BE2C (cell line): ENCODE results near the gene PPP1R15A.
A peak's percentile ranks its signal among the peaks of the same experiment; 100 is the strongest.
"Not testable (repeated sequence)": the region's sequence is repeated elsewhere in the genome, so short reads cannot be mapped to it uniquely, and the experiment has no call there.

Source experiments
- DNase-seq: peaks from one replicate; pipeline ENCODE4 v3.0.0-alpha.2; 2020
- H3K27me3 ChIP-seq: fragments of 250-450 bp; sonication (Bioruptor Pico); 2 replicates; pipeline ENCODE4 v1.5.1; 2020; ENCODE audit warnings: mild to moderate bottlenecking
- H3K36me3 ChIP-seq: fragments of 250-450 bp; sonication (Bioruptor Pico); 2 replicates; pipeline ENCODE4 v1.5.1; 2020; ENCODE audit warnings: mild to moderate bottlenecking
- H3K4me1 ChIP-seq: fragments of 250-450 bp; sonication (Bioruptor Pico); 2 replicates; pipeline ENCODE4 v1.5.1; 2020
- H3K4me3 ChIP-seq: 2 replicates; pipeline ENCODE4 v1.5.1; 2011; ENCODE audit warnings: low read depth, low read length
- H3K9me3 ChIP-seq: fragments of 250-450 bp; sonication (Bioruptor Pico); 2 replicates; pipeline ENCODE4 v1.5.1; 2020
- TF ChIP-seq, protein P1 (sequence below): IDR thresholded peaks from 2 replicates; pipeline ENCODE4 v1.5.1; 2012; ENCODE audit warnings: mild to moderate bottlenecking, low read depth, low read length

PPP1R15A gene

DNA sequence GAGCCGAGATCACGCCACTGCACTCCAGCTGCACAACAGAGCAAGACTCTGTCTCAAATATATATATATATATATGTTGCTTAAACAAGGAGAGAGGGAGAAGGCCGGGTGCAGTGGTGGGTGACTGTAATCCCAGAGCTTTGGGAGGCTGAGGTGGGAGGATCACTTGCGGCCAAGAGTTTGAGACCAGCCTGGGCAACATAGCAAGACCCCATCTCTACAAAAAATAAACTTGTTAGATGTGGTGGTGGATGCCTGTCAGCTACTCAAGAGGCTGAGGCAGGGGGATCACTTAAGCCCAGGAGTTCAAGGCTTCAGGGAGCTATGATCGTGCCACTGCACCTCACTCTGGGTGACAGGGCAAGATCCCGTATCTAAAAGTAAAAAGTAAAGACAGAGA is 30.6 kb upstream of the PPP1R15A start:
- TF ChIP-seq, protein P1, sequence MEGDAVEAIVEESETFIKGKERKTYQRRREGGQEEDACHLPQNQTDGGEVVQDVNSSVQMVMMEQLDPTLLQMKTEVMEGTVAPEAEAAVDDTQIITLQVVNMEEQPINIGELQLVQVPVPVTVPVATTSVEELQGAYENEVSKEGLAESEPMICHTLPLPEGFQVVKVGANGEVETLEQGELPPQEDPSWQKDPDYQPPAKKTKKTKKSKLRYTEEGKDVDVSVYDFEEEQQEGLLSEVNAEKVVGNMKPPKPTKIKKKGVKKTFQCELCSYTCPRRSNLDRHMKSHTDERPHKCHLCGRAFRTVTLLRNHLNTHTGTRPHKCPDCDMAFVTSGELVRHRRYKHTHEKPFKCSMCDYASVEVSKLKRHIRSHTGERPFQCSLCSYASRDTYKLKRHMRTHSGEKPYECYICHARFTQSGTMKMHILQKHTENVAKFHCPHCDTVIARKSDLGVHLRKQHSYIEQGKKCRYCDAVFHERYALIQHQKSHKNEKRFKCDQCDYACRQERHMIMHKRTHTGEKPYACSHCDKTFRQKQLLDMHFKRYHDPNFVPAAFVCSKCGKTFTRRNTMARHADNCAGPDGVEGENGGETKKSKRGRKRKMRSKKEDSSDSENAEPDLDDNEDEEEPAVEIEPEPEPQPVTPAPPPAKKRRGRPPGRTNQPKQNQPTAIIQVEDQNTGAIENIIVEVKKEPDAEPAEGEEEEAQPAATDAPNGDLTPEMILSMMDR = no peak
- H3K36me3 ChIP-seq = 0 out of 2 replicates have a peak, but pooled peaks cover 4% of the 10 kb centered on the region
- no peaks in the 10 kb centered on the region for H3K9me3 ChIP-seq
- no peaks in the 10 kb centered on the region for H3K27me3 ChIP-seq
- H3K4me1 ChIP-seq = no peaks in the 10 kb centered on the region
- no peak for DNase-seq
- no peak overlapping the region for H3K4me3 ChIP-seq

DNA sequence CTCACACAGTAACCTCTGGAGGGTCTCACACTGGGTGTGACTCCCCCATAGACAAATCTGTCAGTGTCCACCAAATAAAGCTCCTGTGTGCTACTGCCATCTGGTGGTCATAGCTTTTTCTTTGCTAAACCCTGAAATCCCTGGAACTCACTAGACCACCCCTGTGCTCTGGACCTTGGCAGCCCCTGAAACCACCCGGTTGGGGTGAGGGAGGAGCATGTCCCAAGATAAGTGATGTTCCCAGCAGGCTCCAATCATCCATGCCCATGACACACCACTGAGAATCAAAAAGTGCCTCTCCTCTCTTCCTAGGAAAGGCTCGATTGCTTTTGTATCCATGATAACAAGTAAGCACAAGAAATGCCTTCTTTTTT is 29.4 kb upstream of the PPP1R15A start:
- Histone ChIP-seq H3K9me3 (no peaks in the 10 kb centered on the region), H3K4me3 (no peak overlapping the region), H3K36me3 (0 out of 2 replicates have a peak, but pooled peaks cover 4% of the 10 kb centered on the region), H3K4me1 (no peaks in the 10 kb centered on the region), H3K27me3 (no peaks in the 10 kb centered on the region)
- peak; percentile 68 for DNase-seq
- TF ChIP-seq, protein P1 = peak; percentile 91

DNA sequence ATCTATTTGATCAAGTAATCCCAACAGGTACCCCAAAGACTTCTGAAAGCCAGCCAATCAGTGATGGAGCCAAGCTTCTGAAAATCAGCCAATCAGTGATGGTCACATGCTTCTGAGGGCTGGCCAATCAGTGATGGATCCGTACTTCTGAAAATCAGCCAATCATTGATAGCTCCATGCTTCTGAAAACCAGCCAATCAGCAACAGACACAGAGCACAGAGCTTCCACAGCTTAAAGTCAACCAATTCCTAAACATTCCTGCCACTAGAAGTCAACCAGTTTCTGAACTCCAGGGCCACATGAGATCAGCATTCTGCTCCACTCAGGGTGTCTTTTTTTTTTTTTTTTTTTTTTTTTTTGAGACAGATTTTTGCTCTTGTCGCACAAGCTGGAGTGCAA is 27.7 kb upstream of the PPP1R15A start:
- 0 out of 2 replicates have a peak, but pooled peaks cover 4% of the 10 kb centered on the region for H3K36me3 ChIP-seq
- no peaks in the 10 kb centered on the region for H3K9me3 ChIP-seq
- no peaks in the 10 kb centered on the region for H3K4me1 ChIP-seq
- no peak for DNase-seq
- no peaks in the 10 kb centered on the region for H3K27me3 ChIP-seq
- H3K4me3 ChIP-seq = no peak overlapping the region
- TF ChIP-seq, protein P1 = no peak

DNA sequence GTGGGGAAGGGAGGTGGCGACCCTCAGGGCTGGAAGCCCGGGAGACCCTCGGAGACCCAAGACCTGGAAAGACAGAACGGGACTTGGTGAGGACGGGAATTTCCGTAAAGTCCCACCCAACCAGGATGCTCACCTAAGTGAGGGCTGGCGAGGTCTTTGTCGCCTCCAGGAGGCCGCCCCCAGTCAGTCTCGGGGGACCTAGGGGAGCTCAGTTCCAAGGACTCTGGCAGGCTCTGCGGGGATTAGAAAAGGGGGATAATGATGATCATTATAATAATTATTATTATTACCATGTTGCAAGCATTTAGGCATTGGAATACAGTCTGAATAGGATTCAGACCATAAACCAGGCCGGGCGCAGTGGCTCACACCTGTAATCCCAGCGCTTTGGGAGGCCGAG is 26.8 kb upstream of the PPP1R15A start:
- TF ChIP-seq, protein P1 = no peak

DNA sequence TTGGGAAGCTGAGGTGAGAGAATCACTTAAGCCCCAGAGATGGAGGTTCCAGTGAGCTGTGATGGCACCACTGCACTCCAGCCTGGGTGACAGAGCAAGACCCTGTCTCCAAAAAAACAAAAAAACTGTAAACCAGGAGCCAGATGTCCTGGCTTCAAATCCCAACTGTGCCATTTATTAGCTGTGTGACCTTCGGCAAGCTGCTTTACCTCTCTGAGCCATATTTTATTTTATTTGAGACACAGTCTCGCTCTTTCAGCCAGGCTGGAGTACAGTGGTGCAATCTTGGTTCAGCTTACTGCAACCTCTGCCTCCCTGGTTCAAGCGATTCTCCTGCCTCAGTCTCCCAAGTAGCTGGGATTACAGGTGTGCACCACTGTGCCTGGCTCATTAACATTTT is 25.6 kb upstream of the PPP1R15A start:
- not testable (repeated sequence) for DNase-seq, H3K27me3 ChIP-seq, H3K4me1 ChIP-seq, H3K9me3 ChIP-seq, H3K4me3 ChIP-seq, H3K36me3 ChIP-seq

More for the DNA sequence above, 26.8 kb upstream of the PPP1R15A start:
- no peak for DNase-seq
- Histone ChIP-seq H3K4me3 (no peak overlapping the region), H3K9me3 (no peaks in the 10 kb centered on the region), H3K36me3 (0 out of 2 replicates have a peak, but pooled peaks cover 4% of the 10 kb centered on the region), H3K27me3 (no peaks in the 10 kb centered on the region), H3K4me1 (no peaks in the 10 kb centered on the region)

DNA sequence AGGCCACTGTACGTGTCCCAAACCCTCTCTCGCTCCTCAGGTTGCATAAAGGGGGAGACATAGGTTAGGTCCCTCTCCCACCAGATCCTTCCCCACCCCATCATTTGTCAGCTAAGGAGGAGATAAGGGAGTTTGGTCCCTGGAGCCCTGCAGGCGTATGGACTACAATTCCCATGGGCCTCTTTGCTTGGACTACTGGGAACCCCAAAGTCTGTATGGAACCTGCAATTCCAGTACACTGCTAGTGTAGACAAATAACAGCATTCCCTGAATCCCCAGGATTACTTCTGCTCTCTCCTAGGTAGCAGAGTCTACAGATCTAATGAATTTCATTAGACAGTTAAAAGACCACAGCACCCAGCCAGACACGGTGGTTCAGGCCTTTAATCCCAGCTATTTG is 19.9 kb upstream of the PPP1R15A start:
- no peak for DNase-seq
- Histone ChIP-seq H3K36me3 (no peaks in the 10 kb centered on the region; the same call in 1 of the 2 replicates), H3K4me1 (no peaks in the 10 kb centered on the region), H3K4me3 (no peak overlapping the region), H3K27me3 (no peaks in the 10 kb centered on the region), H3K9me3 (no peaks in the 10 kb centered on the region)
- TF ChIP-seq, protein P1 = no peak

DNA sequence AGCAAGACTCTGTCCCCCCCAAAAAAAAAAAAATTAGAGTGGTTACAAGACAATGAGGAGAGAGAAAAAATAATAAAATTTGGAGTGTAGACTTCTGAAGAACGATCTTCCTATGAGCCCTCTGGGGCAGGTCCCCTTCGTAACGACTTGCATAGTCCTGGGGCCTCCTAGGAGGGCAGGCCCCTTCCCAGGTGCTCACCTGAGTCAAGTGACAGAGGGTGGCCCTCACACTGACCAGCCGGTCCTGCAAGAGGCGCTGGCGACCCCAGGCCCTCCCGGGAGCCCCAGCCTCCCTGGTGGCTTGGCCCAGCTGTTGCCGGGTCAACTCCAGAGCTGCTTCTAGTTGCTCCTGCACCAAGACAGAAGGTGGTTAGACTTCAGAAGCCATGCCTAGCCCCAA is 18.7 kb upstream of the PPP1R15A start:
- Histone ChIP-seq H3K4me1 (no peaks in the 10 kb centered on the region), H3K27me3 (no peaks in the 10 kb centered on the region), H3K4me3 (no peak overlapping the region), H3K36me3 (no peaks in the 10 kb centered on the region; the same call in 1 of the 2 replicates), H3K9me3 (no peaks in the 10 kb centered on the region)
- TF ChIP-seq, protein P1 = no peak
- no peak for DNase-seq
